Measurements from ENCODE around the gene MKRN2.
A peak's percentile ranks its signal among the peaks of the same experiment; 100 is the strongest.

DNA sequence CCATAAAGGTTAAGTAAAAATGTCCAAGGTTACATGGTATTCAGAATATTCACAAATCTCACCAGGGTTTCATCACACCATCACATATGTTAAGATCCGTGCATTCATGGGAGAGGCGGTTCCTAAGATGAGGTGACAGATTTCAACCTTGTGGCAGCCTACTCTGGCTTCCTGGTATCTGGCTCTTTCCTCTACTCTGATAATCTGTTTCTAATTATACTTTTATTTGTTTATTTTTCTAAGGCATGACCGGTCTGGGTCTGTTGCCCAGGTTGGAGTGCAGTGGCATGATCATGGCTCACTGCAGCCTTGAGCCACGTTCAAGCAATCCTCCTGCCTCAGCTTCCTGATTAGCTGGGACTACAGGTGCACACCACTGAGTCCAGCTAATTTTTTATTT lies 72.7 kb downstream of the MKRN2 start:
- TF ChIP-seq, protein P1, sequence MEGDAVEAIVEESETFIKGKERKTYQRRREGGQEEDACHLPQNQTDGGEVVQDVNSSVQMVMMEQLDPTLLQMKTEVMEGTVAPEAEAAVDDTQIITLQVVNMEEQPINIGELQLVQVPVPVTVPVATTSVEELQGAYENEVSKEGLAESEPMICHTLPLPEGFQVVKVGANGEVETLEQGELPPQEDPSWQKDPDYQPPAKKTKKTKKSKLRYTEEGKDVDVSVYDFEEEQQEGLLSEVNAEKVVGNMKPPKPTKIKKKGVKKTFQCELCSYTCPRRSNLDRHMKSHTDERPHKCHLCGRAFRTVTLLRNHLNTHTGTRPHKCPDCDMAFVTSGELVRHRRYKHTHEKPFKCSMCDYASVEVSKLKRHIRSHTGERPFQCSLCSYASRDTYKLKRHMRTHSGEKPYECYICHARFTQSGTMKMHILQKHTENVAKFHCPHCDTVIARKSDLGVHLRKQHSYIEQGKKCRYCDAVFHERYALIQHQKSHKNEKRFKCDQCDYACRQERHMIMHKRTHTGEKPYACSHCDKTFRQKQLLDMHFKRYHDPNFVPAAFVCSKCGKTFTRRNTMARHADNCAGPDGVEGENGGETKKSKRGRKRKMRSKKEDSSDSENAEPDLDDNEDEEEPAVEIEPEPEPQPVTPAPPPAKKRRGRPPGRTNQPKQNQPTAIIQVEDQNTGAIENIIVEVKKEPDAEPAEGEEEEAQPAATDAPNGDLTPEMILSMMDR (IDR thresholded peaks at IDR 0.05), result no peak
- peak in 1 of 3 donors; percentile 26 for TF ChIP-seq POLR2AphosphoS5 (IDR thresholded peaks at IDR 0.05)
